Loucy (cell line): ENCODE data around the gene MYADM.

Experiments
- CTCF ChIP-seq: fragments of 200-600 bp; sonication (generic); conservative IDR thresholded peaks from 2 replicates; pipeline ENCODE4 v1.5.1; 2014; ENCODE audit warnings: mild to moderate bottlenecking, antibody characterized with exemption, low read length
- EZH2phosphoT487 ChIP-seq: fragments of 200-600 bp; IDR thresholded peaks from 2 replicates; pipeline ENCODE4 v1.6.1; 2018; ENCODE audit warnings: antibody characterized with exemption, mild to moderate bottlenecking, moderate library complexity, borderline replicate concordance

GRCh38 chr19:53897459-53897858, 29.8 kb downstream of the MYADM start:
- TF ChIP-seq EZH2phosphoT487, result no peak
- TF ChIP-seq CTCF, result no peak
